ENCODE data around the gene EPHB1.
A peak's percentile ranks its signal among the peaks of the same experiment; 100 is the strongest.
"Not testable (repeated sequence)": the region's sequence is repeated elsewhere in the genome, so short reads cannot be mapped to it uniquely, and the experiment has no call there.

The EPHB1 gene

DNA sequence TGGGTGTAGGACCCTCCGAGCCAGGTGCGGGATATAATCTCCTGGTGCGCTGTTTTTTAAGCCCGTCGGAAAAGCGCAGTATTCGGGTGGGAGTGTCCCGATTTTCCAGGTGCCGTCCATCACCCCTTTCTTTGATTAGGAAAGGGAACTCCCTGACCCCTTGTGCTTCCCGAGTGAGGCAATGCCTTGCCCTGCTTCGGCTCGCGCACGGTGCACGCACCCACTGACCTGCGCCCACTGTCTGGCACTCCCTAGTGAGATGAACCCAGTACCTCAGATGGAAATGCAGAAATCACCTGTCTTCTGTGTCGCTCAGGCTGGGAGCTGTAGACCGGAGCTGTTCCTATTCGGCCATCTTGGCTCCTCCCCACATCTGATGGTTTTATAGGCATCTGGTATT is 210.6 kb downstream of the EPHB1 start:
- DNase-seq (ENCODE audit: low read depth), result not testable (repeated sequence)

DNA sequence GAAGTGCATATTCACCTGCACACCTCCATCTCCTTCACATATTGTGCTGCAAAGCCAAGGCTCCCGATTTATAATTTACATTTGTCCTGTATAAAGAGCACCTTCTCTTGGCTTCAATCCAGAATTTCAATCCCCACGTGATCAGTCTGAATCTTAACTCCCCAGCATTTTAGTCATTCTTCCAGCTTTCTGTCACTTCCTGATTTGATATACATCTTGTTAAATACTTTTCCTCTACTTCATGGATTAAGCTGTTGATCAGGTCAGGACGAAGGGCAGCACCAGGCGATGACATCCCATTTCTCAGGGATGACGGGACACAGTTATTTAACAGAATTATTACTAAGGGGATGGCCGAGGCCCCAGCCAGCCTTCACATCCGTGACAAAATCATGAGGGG is 212.5 kb downstream of the EPHB1 start:
- no peak for DNase-seq (ENCODE audit: low read depth)

DNA sequence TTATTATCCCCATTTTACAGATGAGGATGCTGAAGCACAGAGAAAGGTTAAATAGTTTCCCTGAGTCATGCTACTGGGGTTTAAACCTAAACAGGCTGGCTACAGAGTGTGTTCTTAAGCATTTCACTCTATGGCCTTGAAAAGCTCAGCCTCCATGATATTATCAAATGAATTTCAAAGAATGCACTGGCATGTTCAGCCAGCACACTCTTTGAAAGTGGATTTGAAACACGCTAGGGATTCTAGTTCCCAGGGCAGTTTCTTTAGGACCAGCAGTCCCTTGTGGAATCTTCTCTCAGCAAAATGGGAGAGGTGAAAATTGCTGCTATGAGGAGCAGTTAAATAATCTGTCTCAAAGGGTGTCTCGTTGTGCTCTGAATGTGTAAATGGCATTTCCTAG is 213.3 kb downstream of the EPHB1 start:
- no peak for DNase-seq (ENCODE audit: low read depth)

DNA sequence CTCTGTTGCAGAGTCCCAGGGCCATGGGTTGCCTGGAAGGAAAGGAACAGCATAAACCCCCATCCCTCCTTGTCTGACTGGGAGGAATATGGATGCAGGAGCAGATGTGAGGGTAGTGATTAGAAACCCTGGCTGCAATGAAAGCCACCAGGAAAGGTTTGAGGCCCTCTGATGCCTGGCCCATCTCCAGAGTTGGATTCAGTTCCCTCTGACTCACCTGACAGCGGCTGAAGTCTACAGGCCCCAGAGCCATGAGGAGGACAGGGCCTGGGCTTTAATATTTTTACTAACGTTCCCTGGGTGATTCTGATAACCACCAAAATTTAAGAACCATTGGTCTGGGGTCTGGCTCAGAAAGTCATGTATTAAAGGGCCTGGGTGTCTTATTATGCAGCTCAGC is 214.0 kb downstream of the EPHB1 start:
- DNase-seq (ENCODE audit: low read depth), result no peak

DNA sequence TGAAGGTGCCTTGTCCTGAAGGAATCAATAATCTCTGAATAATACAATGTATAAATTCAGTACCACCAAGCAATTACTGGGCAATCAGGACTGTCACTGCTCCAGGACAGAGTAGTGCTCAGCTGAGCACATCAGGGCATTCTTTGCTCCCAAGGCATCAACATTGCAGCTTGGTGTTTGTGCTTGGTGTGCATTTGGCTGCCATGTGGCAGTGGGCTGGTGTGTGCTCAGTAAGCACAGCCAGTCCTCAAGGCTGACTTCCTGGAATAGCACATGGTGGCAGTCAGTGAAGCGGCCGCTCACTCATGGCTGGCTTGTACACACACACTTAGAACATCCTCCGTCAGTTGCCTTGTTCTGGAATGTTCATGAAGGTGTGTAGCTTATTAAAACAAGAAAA is 217.0 kb downstream of the EPHB1 start:
- no peak for DNase-seq (ENCODE audit: low read depth)

DNA sequence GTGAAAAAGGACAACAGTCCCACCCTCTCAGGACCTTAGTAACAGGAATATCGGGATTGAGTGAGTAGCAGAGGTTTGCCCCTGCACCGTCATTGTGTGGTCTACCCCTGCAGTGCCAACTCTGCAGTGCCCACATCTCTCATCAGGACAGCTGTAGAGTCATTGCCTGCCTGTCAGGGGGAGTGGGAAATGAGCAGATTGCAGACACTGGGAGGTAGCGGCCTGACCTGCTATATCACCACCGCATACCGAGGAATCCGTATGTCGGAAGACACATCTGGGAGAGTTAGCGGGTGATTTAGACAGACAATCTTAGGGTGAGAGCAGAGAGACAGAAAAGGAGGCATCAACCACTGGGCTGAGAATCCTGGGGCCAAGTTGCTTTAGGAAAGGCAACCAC is 218.1 kb downstream of the EPHB1 start:
- DNase-seq (ENCODE audit: low read depth), result no peak

DNA sequence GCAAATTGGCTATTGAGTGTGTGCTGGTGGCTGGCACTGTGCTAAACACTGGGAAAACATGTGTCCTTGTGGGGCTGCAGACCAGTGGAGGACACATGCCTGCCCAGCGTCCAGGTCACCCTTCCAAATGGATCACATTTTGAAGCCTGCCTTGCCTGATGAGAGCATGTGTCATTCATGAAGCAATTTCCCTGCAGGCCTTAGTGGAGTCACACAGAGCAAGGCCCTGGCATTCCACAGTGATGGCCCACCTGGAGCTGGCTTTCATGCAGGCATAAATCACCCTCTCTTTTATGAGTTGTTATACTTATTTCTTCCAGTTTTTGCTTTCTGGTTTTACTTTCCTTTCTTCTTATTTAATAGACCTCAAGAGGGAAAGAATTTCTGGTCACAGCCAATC is 219.5 kb downstream of the EPHB1 start:
- DNase-seq (ENCODE audit: low read depth), result no peak

DNA sequence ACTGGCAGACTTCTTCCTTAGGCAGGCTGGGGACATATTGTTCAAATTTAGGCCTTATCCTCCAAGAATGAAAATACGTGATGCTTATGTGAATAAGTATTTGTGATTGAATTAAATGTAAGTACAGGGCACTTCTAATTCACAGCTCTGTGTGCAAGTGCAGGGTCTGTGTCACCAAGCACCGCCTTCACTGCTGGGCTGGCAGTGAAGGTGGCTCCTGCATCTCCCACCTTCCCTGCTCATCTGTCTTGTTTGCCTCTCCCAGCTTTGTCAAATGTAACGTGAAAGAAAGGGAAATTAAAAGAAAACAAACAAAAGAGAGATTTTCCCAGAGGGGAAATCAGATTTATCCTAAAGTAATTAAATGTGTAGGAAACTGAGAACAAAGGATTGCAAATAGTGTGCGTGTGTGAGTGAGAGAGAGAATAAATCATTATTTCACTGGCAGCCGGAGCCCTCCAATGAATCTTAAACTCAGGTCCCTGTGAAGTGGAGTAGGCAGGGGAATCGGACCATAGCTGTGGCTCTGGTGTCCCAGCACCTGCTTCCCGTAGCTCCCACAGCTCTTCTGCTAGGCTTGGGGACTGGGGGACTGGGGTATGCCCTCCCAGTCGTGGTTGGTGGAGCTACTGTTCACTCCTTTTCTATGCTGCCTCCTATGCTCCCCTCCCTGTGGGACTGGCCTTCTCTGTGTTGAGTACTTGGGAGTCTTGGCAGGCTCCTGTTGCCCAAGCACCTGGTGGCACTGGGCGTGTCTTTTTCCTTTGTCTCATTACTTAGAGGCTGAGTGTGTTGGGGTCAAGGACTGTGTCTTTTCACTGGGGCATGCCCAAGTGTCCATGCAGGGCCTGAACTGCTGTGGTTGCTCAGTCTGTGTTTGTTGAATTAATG is 222.2 kb downstream of the EPHB1 start:
- no peak for DNase-seq (ENCODE audit: low read depth)

DNA sequence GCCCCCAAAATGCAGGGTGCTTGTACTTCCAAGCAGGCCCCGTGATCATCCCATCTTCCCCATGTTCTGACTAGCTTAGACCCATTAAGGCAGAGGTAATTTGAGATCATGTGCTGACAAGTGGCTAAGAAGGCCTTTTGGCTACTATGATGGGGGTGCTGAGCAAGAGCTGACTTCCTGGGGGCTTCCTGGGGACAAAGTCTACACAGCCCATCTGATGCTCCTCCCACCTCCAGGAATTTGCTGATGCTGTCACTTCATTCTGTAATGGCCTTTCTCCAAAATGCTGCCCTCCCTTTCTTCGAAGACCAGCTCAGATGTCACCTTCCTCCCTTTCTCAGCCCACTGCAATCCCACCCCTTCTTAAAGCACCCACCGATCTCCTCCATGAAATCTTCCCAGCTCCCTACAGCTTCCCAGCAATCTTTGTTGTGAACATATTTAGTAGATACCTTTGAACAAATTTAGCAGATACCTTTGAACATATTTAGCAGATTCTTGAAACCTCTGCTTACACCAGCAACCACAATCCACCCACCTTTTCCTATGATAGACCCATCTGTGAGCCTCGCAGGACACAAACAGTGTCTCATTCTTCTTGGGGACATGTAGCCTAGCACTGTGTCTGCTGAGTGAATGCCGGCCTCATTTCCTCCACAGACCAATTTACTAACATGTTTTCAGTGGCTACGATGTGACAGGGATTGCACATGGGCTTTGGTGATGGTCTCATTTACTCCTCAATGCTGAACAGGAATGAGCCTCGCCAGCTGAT is 223.3 kb downstream of the EPHB1 start:
- no peak for DNase-seq (ENCODE audit: low read depth)

DNA sequence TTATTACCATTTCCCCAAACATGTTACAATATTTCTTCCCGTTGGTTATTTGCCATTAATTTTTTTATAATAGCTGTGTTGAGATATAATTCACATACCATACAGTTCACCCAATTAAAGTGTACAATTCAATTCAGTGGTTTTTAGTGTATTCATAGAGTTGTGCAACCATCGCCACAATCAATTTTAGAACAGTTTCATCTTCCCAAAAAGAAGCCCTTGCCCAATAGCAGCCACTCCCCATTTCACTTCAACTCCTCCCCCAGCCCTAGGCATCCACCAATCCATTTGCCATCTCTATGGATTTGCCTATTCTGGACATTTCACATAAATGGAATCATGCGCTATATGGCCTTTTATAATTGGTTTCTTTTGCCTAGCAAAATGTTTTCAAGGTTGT is 225.1 kb downstream of the EPHB1 start:
- DNase-seq (ENCODE audit: low read depth), result no peak

DNA sequence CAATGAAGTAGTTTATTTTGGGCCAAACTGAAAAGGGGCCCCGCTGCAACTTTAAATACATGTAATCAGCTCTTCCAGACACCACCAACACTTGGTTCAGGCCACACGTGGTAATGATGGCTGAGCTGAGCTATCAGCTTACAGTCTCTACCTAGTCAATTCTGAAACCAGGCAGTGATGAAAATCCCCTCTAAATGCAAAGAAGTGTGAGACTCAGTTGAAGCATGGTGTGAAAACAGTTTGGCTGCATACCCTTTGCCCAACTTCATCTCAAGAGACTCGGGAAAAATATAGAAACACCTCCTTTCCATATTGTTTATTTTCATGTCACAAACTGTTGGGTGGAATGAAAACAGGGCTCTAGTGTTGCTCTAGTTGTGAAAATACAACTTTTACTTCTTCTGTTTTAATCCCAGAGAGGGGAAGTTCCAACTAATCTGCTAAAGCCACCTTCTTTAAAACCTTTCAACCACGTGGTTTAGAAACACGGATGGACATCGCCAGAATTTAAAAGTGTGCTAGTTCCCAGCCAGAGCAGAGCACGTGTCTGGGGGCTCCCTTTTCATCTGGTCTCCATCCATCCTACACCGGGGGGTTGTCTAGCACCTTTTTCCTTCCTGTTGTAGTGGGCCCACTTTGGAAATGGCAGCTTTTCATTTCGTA is 229.1 kb downstream of the EPHB1 start:
- DNase-seq (ENCODE audit: low read depth), result no peak

DNA sequence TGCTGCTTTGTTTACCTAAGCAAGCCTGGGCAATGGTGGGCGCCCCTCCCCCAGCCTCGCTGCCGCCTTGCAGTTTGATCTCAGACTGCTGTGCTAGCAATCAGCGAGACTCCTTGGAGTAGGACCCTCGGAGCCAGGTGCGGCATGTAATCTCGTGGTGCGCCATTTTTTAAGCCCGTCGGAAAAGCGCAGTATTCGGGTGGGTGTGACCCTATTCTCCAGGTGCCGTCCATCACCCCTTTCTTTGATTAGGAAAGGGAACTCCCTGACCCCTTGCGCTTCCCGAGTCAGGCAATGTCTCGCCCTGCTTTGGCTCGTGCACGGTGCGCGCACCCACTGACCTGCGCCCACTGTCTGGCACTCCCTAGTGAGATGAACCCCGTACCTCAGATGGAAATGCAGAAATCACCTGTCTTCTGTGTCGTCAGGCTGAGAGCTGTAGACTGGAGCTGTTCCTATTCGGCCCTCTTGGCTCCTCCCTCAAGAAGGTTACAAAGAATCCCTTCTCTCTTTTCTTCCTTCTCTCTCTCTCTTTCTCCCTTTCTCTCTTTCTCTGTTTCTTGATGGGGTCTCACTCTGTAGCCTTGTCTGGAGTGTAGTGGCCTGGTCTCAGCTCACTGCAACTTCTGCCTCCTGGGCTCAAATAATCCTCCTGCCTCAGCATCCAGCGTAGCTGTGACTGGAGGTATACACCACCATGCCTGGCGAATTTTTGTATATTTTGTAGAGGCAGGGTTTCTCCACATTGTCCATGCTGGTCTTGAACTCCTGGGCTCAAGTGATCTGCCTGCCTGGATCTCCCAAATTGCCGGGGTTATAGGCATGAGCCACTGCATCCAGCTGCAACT is 235.9 kb downstream of the EPHB1 start:
- not testable (repeated sequence) for DNase-seq (ENCODE audit: low read depth)

DNA sequence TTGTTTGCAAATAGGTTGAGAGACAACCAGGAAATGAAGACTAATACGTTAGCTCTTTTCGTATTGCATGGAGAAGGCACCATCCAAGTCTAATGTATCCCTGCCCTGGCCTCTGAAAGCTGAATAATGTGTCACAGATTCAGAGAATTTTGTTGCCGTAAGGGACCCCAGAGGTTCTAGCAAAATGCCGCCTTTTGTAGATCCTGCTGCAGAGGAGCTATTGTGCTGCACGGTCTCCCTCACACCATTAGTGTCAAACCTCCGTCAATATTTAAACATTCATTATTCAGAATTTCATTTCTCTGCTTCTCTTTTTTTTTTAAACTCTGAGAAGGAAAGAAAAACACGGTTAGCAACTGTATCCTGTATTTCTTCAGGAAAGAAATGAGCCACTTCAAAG is 238.7 kb downstream of the EPHB1 start:
- no peak for DNase-seq (ENCODE audit: low read depth)

DNA sequence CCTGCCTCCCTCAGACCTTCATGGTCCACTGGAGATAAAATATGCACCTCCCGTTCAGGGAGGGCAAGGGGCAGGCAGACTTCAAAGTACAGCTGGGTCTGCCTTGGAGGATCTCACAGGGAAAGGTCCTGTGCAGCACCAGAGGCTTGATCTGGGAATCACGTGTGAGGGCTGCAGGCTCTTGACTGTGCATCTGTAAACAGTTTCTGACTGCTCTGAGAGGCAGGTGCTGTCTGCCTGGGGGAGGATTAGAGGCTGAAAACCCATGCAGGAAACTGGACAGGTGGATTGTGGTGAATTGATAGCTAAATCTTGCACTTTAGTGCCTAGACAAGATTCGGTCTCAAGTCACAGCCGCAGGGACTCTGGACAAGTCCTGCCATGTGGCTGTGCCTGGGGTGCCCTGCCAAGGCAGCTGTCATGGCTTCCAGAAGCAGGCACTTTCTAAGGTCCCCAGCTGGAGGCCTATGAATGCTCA is 239.3 kb downstream of the EPHB1 start:
- DNase-seq (ENCODE audit: low read depth), result no peak

DNA sequence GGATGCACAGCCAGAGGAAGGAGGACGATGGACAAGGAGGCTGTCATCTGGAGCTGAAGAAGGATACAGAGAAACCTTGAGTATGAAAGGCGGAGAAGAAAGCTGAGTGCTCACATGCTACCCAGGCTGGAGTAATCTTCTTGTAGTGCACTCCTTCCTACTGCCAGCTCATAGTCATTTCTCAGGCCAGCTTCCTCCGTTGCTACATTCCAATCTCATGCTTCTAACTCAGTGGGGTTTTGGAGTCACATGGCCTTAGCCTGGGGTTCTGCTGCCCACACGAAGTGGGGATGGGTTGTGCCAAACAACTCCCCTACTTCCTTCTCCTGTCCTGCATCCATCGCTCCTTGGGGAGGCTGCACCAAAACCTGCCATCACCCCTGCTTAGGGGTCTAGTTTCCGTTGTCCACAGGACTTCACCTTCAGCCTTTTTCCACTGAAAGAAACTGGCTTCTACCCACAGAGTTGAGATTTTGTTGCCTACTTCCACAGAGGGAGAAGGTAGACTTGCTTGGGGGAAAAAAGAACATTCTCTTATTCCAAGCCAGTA is 239.9 kb downstream of the EPHB1 start:
- no peak for DNase-seq (ENCODE audit: low read depth)

DNA sequence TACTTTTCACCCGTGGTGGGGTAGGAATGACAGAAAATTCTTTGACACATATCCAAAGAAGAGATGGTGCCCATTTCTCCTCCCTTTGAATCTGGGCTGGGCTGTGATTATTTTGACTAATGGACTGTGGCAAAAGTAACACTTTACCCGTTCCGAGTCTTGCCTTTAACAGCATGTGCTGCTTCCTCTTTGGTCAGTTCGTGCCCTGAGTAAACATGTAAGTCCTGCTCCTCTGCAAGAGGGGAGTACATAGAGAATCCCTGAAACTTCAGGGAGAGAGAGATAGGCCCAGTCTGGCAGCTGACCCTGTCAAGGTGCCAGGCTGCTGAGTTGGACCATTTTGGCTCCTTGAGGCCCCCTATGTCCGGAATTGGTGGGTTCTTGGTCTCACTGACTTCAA is 243.1 kb downstream of the EPHB1 start:
- DNase-seq (ENCODE audit: low read depth), result no peak

DNA sequence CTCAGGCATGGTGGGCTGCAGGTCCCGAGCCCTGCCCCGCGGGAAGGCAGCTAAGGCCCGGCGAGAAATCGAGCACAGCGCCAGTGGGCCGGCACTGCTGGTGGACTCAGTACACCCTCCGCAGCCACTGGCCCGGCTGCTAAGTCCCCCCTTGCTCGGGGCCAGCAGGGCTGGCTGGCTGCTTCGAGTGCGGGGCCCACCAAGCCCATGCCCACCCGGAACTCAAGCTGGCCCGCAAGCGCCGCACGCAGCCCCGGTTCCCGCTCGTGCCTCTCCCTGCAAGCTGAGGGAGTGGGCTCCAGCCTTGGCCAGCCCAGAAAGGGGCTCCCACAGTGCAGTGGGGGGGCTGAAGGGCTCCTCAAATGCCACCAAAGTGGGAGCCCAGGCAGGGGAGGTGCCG is 244.5 kb downstream of the EPHB1 start:
- not testable (repeated sequence) for DNase-seq (ENCODE audit: low read depth)

DNA sequence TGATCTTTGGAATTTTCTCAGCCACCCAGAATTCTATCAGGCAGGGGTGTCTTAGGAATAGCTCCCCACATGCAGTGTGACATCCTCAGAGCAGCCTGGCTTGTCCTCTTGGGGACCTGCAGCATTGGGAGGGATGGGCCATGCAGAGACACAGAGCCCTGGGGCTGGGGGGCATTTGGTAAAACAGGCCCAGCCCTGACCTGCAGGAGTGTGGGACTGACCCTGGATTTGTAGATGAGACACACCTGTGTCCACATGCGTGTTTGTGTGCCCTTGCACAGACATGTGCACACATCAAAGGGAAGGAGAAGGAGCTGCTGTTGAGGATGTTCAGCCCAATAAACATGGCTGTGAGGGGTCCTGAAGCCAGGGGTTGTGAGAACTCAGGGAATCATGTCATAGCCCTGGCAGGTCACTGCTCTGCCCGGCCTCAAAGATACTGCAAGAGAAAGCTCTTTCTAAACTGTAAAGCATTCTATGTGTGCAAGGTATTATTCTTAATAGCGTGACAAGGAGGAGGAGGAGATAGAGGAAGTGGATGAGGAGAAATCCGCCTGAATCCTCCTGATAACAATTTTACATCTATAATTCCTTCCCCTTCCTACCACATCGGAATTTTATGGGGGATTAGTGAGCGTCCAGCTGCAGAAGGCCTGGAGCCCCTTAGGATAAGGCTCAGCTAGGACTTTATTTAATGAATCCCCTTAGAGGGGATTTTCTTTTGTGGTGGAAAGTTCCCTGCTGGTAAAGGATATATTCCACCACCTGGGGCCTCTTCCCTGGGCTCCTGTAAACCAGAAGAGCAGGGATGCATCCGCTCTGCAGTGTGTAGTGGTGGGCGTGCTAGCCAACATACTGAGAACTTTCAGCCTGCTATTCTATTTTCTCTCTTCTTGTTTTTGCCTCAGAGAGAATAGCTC is 245.5 kb downstream of the EPHB1 start:
- peak; percentile 56 for DNase-seq (ENCODE audit: low read depth)

DNA sequence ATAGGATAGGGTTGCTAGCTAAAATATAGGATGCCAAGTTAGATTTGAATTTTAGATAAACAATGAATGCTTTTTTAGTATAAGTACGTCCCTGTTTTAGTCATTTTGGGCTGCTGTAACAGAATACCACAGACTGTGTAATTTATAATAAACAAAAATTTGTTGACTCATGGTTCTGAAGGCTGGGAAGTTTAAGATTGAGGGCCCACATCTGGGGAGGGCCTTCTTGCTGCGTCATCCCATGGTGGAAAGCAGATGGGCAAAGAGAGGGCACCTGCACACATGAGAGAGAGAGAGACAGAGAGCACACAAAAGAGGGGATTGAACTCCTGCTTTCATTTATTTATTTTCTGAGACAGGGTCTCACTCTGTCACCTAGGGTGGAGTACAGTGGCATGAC is 246.5 kb downstream of the EPHB1 start:
- DNase-seq (ENCODE audit: low read depth), result no peak

DNA sequence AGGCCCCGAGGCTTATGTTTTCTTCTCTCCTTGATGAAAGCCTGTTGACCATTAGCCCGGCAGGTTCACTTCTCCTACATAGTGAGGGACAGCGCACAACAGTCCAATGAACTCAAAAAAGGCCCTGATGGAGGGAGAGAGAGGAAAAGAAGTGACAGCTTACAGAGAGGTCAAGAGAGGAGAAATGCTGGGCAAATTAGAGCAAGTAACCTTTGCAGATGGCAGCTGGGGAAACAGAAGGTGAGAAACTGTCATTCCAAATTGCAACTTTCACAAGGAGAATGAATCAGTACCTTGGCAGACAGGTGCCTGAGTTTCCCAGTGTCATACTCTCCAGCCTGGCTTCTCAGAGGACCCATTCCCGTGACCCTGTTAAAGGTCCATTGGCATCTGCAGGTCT is 252.0 kb downstream of the EPHB1 start:
- no peak for DNase-seq (ENCODE audit: low read depth)
